Loucy (cell line): ENCODE measurements around the gene TTC27.

ENCODE experiments used
- CTCF ChIP-seq: fragments of 200-600 bp; sonication (generic); conservative IDR thresholded peaks from 2 replicates; pipeline ENCODE4 v1.5.1; 2014; ENCODE audit warnings: mild to moderate bottlenecking, antibody characterized with exemption, low read length
- EZH2phosphoT487 ChIP-seq: fragments of 200-600 bp; IDR thresholded peaks from 2 replicates; pipeline ENCODE4 v1.6.1; 2018; ENCODE audit warnings: antibody characterized with exemption, mild to moderate bottlenecking, moderate library complexity, borderline replicate concordance

- no peak for TF ChIP-seq CTCF
- TF ChIP-seq EZH2phosphoT487: no peak
Observed at GRCh38 chr2:32775954-32776353, 148.1 kb downstream of the TTC27 start.
